ENCODE measurements around the gene LNX2.

Gene LNX2

GRCh38 chr13:27497563-27498230, 122.6 kb downstream of the LNX2 start:
- no peak for DNase-seq

- DNase-seq: no peak
Measured at GRCh38 chr13:27496536-27497273, 123.6 kb downstream of the LNX2 start.

GRCh38 chr13:27496006-27496405, 124.3 kb downstream of the LNX2 start:
- no peak for DNase-seq

Data from activated CD8-positive, alpha-beta memory T cell treated with anti-CD3 and anti-CD28 coated beads, Interleukin-2, amount 50 U/mL, for 4 hours (primary cell).